HepG2 (cell line): ENCODE results near the gene CDC42SE1. TPM values are rescaled to one million over a fixed set of nuclear protein-coding genes. Genes with fewer than 3 reads are reported as not detected.
A peak's percentile ranks its signal among the peaks of the same experiment; 100 is the strongest.

ENCODE experiments used
- ATAC-seq: fragments of 200-7000 bp; cut with Tn5 transposase; 3 replicates; pipeline ENCODE4 v1.9.1; 2020; ENCODE audit warnings: mild to moderate bottlenecking, moderate library complexity
- Bru-seq: library from RNA; stranded (reverse); fragments of 400-500 nt; gene quantifications from one replicate; lab custom pipeline; 2021; lab: Mats Ljungman, UMichigan
- BruChase-seq, 2 experiments: library from RNA; stranded (reverse); fragments of 400-500 nt; gene quantifications; one replicate each; lab custom pipeline; 2021; lab: Mats Ljungman, UMichigan
- BruUV-seq: library from RNA; stranded (reverse); fragments of 400-500 nt; replicated peaks from 2 replicates; lab custom pipeline; 2021; lab: Mats Ljungman, UMichigan
- CTCF ChIA-PET: fragments of 300-600 bp; formaldehyde crosslinking; extraction: SDS; loops from one replicate; lab custom pipeline; 2021; ENCODE audit warnings: low total read pairs, inconsistent platforms, low intra/inter-chr PET ratio; lab: Yijun Ruan, JAX
- POLR2A ChIA-PET: fragments of 350-600 bp; sonication (Branson Sonifier 250); formaldehyde crosslinking; loops from one replicate; lab custom pipeline; 2020; ENCODE audit warnings: antibody characterized with exemption, inconsistent platforms; lab: Yijun Ruan, JAX
- DNase-seq: peaks from one replicate; pipeline ENCODE4 v3.0.0-alpha.2; 2015; ENCODE audit warnings: low spot score
- FAIRE-seq: peaks from 3 replicates; lab custom pipeline; 2011; peaks lifted over from hg19 to GRCh38; lab: Jason Lieb, UNC
- H2AFZ ChIP-seq: one replicate; pipeline ENCODE4 v1.6.1; 2011; ENCODE audit warnings: low read length, inconsistent platforms
- H3K27ac ChIP-seq: fragments of 300-600 bp; 3 replicates; pipeline ENCODE4 v1.8.0; 2011; ENCODE audit warnings: mixed run types, mild to moderate bottlenecking, mixed read lengths, low read length, inconsistent platforms; ENCODE audit not compliant: insufficient read depth; ENCODE audit errors: extremely low read length
- H3K27me3 ChIP-seq, 2 experiments: fragments of 200-600 bp in 1 of 2; 2 replicates in 1 of 2; 3 replicates in 1 of 2; pipeline versions ENCODE4 v1.6.0 to v1.8.0; 2011; ENCODE audit warnings: low read length in 2 of 2, mild to moderate bottlenecking in 2 of 2, moderate library complexity in 2 of 2, inconsistent platforms in 1 of 2; ENCODE audit not compliant: insufficient read depth in 2 of 2, control insufficient read depth in 1 of 2
- H3K36me3 ChIP-seq, 2 experiments: fragments of 200-600 bp in 1 of 2; replicated peaks in 1 of 2; 2 replicates in 1 of 2; 3 replicates in 1 of 2; pipeline versions ENCODE4 v1.5.1 to v1.8.0; 2011; ENCODE audit warnings: low read length in 2 of 2, inconsistent platforms in 1 of 2; ENCODE audit not compliant: insufficient read depth in 2 of 2, control insufficient read depth in 1 of 2
- H3K4me1 ChIP-seq: 2 replicates; pipeline ENCODE4 v1.5.1; 2012; ENCODE audit warnings: low read length, inconsistent platforms; ENCODE audit not compliant: insufficient read depth
- H3K4me2 ChIP-seq: 2 replicates; pipeline ENCODE4 v1.6.0; 2011; ENCODE audit warnings: low read depth, low read length, inconsistent platforms
- H3K4me3 ChIP-seq, 3 experiments: fragments of 200-600 bp in 1 of 3; sonication (generic), shearing (Covaris generic) in 1 of 3; replicated peaks in 1 of 3; 2 replicates each; pipeline ENCODE4 v1.5.1; 2011 to 2016; ENCODE audit warnings: low read length in 3 of 3, inconsistent platforms in 2 of 3, low read depth in 2 of 3, mild to moderate bottlenecking in 2 of 3, control low read depth in 1 of 3, mixed read lengths in 1 of 3; ENCODE audit not compliant: insufficient read depth in 1 of 3
- H3K79me2 ChIP-seq: one replicate; pipeline ENCODE4 v1.6.1; 2011; ENCODE audit warnings: low read length, inconsistent platforms; ENCODE audit not compliant: insufficient read depth
- H3K9ac ChIP-seq: 2 replicates; pipeline ENCODE4 v1.6.0; 2011; ENCODE audit warnings: mild to moderate bottlenecking, low read depth, low read length, inconsistent platforms; ENCODE audit not compliant: insufficient read depth
- H3K9me3 ChIP-seq: 2 replicates; pipeline ENCODE4 v1.5.1; 2012; ENCODE audit warnings: mild to moderate bottlenecking, low read length
- H4K20me1 ChIP-seq: 2 replicates; pipeline ENCODE4 v1.6.0; 2011; ENCODE audit warnings: inconsistent platforms, mild to moderate bottlenecking, low read length, moderate library complexity; ENCODE audit not compliant: insufficient read depth
- ARHGAP35 ChIP-seq: sonication (generic); formaldehyde crosslinking; IDR thresholded peaks from 2 replicates; pipeline ENCODE4 v1.9.0; 2022; ENCODE audit warnings: mild to moderate bottlenecking, inconsistent platforms, moderate library complexity, missing genetic modification reagents, borderline replicate concordance
- GTF3A ChIP-seq: sonication (generic); formaldehyde crosslinking; conservative IDR thresholded peaks from 2 replicates; pipeline ENCODE4 v1.4.0; 2020; ENCODE audit warnings: mild to moderate bottlenecking, missing genetic modification reagents
- NCOA1 ChIP-seq: sonication (generic); formaldehyde crosslinking; IDR thresholded peaks from 2 replicates; pipeline ENCODE4 v1.9.0; 2021; ENCODE audit warnings: missing genetic modification reagents
- TARDBP ChIP-seq: sonication (generic); formaldehyde crosslinking; IDR thresholded peaks from 2 replicates; pipeline ENCODE4 v1.8.0; 2022; ENCODE audit warnings: mild to moderate bottlenecking, missing genetic modification reagents
- ZNF136 ChIP-seq: sonication (generic); formaldehyde crosslinking; IDR thresholded peaks from 2 replicates; pipeline ENCODE4 v1.8.1; 2022; ENCODE audit warnings: low read depth, mild to moderate bottlenecking, moderate library complexity, missing genetic modification reagents
- ZNF274 ChIP-seq: sonication (generic); formaldehyde crosslinking; IDR thresholded peaks from 2 replicates; pipeline ENCODE4 v1.5.1; 2020; ENCODE audit warnings: mild to moderate bottlenecking, missing genetic modification reagents
- WGBS: methylation state at CpG from one replicate; pipeline ENCODE4 v1.1.6; 2017; ENCODE audit warnings: low lambda C conversion rate; 5-methylcytosine and 5-hydroxymethylcytosine counted together
- in situ Hi-C: cut with HindIII; loops from 2 replicates; pipeline ENCODE4 v1.10.0; 2017; ENCODE audit warnings: low pct_unique_long_range_greater_than_20kb; ENCODE audit not compliant: extremely low pct_ligation_motif_present
- intact Hi-C: fragments of 100-400 bp; cut with micrococcal nuclease; formaldehyde crosslinking; loops from one replicate; pipeline ENCODE4 v1.10.0; 2022; ENCODE audit not compliant: unreplicated experiment
- long read RNA-seq, 2 experiments: library from RNA in 1 of 2; library from polyadenylated mRNA in 1 of 2; stranded (forward) in 1 of 2; unstranded in 1 of 2; transcript quantifications; one replicate each; pipeline ENCODE4 v2.0.0, GENCODE V29; 2019 to 2022
- polyA minus RNA-seq, 3 experiments: library from RNA; depleted of rRNA, polyadenylated mRNA; stranded (reverse); fragments of >200 nt; gene quantifications; 2 replicates each; pipeline ENCODE4 v1.2.3, GENCODE V29; 2011; ENCODE audit warnings: low replicate concordance in 1 of 3
- polyA plus RNA-seq, 8 experiments: library from polyadenylated mRNA; depleted of rRNA in 3 of 8; stranded (reverse) in 7 of 8; unstranded in 1 of 8; fragments of >200 nt; fragmentation: Illumina TruSeq in 4 of 8; extraction: Trizol in 4 of 8; gene quantifications; 2 replicates each; pipeline versions ENCODE4 v1.2.1 to v1.2.3, GENCODE V29; 2011 to 2016; ENCODE audit warnings: low read depth in 4 of 8, missing spikeins in 1 of 8, mixed read lengths in 1 of 8; ENCODE audit not compliant: insufficient read depth in 1 of 8
- total RNA-seq, 5 experiments: library from RNA; depleted of rRNA; stranded (reverse); fragments of >200 nt; fragmentation: Illumina TruSeq; extraction: Trizol; gene quantifications; 2 replicates each; pipeline ENCODE4 v1.2.3, GENCODE V29; 2016; ENCODE audit warnings: low read depth in 1 of 5
- TF ChIP-seq, protein P1 (sequence below): sonication (generic); formaldehyde crosslinking; conservative IDR thresholded peaks from 2 replicates; pipeline ENCODE4 v1.4.0; 2020; ENCODE audit warnings: missing genetic modification reagents
- TF ChIP-seq, protein P2 (sequence below): sonication (generic); formaldehyde crosslinking; IDR thresholded peaks from 2 replicates; pipeline ENCODE4 v1.9.0; 2021; ENCODE audit warnings: missing genetic modification reagents, borderline replicate concordance
- TF ChIP-seq, protein P3 (sequence below): sonication (generic); formaldehyde crosslinking; conservative IDR thresholded peaks from 2 replicates; pipeline ENCODE4 v1.8.1; 2023; ENCODE audit warnings: missing genetic modification reagents

Gene CDC42SE1, protein sequence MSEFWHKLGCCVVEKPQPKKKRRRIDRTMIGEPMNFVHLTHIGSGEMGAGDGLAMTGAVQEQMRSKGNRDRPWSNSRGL
- total RNA-seq (2016; rRNA removed; fragmentation: Illumina TruSeq; extraction: Trizol) (17.6 and 18.8 TPM in 2 replicates), polyA plus RNA-seq (2011; rRNA removed) (17.9 and 20.5 TPM in 2 replicates), polyA minus RNA-seq (2011; rRNA and poly(A)+ RNA removed; ENCODE audit: low replicate concordance) (15.8 and 81.0 TPM in 2 replicates), Bru-seq, nascent RNA (percentile 55 among the genes with signal in this experiment), BruChase-seq, experiment 1, labeled RNA remaining after a 6-hour chase (percentile 71 among the genes with signal in this experiment), BruChase-seq, experiment 2, labeled RNA remaining after a 2-hour chase (percentile 72 among the genes with signal in this experiment)
- total RNA-seq (2016; cell fraction: cytosol; rRNA removed; fragmentation: Illumina TruSeq; extraction: Trizol; ENCODE audit: low read depth), result 4.7 and 5.2 TPM in 2 replicates
- 18.1 and 20.0 TPM in 2 replicates for total RNA-seq (2016; cell fraction: insoluble cytoplasmic fraction; rRNA removed; fragmentation: Illumina TruSeq; extraction: Trizol)
- total RNA-seq (2016; cell fraction: membrane; rRNA removed; fragmentation: Illumina TruSeq; extraction: Trizol), result 14.1 and 15.1 TPM in 2 replicates
- 14.5 and 16.7 TPM in 2 replicates for total RNA-seq (2016; cell fraction: nucleus; rRNA removed; fragmentation: Illumina TruSeq; extraction: Trizol)
- 10.0 and 12.8 TPM in 2 replicates for polyA plus RNA-seq (2011; cell fraction: cytosol; rRNA removed)
- polyA plus RNA-seq (2011; cell fraction: nucleus; rRNA removed), result 31.2 and 42.5 TPM in 2 replicates
- 9.4 and 12.3 TPM in 2 replicates for polyA plus RNA-seq (2012)
- polyA plus RNA-seq (2016; cell fraction: cytosol; fragmentation: Illumina TruSeq; extraction: Trizol; ENCODE audit: low read depth), result 1.9 and 2.9 TPM in 2 replicates
- polyA plus RNA-seq (2016; cell fraction: insoluble cytoplasmic fraction; fragmentation: Illumina TruSeq; extraction: Trizol; ENCODE audit: low read depth), result 14.6 and 17.0 TPM in 2 replicates
- 6.3 and 7.7 TPM in 2 replicates for polyA plus RNA-seq (2016; cell fraction: membrane; fragmentation: Illumina TruSeq; extraction: Trizol; ENCODE audit: low read depth)
- 26.8 and 28.1 TPM in 2 replicates for polyA plus RNA-seq (2016; cell fraction: nucleus; fragmentation: Illumina TruSeq; extraction: Trizol; ENCODE audit: insufficient read depth, low read depth)
- 8.8 and 9.2 TPM in 2 replicates for polyA minus RNA-seq (2011; cell fraction: cytosol; rRNA and poly(A)+ RNA removed)
- polyA minus RNA-seq (2011; cell fraction: nucleus; rRNA and poly(A)+ RNA removed), result 12.6 and 19.9 TPM in 2 replicates
- long read RNA-seq, experiment 1, partial matches to known transcripts, result 0 of 12 reads
- long read RNA-seq, experiment 1, other reads (novel, unspliced or antisense), result 9 of 12 reads
- long read RNA-seq, experiment 2, transcript CDC42SE1-201 (5 exons, 3,045 nt), result major isoform, 12 of 33 reads
- long read RNA-seq, experiment 2, partial matches to known transcripts, result 2 of 33 reads
- long read RNA-seq, experiment 2, other reads (novel, unspliced or antisense), result 19 of 33 reads

DNA sequence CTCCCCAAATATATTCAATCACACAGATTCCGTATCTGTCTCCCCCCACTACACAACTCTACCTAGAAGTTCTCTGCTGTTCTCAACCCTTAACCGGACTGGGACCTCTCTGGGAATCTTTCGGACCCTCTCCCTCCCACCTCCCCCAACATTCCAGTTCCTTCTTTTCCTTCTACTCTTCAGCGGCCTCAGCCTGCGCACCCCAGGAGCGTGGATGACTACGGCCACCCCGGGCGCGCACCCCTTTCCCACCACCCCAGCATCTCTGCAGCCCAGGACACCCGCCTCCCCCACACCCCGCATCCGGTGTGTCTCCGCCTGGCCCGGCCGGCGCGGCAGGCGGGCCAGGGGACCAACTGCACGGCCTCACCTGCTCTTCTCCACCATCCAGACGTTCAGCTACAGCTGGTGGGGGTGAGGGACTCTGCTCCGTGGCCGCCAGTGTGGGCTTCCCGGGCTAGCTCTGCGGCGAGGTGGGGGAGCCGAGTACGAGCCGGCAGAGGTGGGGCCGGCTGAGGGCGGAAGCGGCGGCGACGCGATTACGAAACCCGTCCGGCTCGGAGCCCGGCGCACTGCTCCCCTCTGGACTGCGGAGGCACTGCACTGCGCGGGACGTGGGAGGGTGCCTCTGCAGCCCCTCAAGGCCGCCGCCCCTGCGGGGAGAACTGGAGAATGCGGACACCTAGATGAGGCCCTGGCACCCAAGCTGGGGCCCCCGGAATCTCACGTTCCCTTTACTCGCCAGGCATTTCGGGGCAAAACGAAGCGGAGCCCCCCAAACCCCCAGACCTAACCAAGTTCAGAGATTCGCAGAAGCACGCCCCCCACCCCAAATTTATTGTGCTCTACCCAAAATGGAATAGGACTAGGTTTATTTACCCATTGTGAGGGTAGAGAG, at the start of gene CDC42SE1:
TSS of gene CDC42SE1 (minus strand) at position 514 of the 898 bp plus-strand sequence. CDS start 3,892 bp downstream, outside the sequence.
- no peak for FAIRE-seq
- under 1% methylated on average over 26 of the region's 58 CpGs for WGBS
- TF ChIP-seq, protein P1, sequence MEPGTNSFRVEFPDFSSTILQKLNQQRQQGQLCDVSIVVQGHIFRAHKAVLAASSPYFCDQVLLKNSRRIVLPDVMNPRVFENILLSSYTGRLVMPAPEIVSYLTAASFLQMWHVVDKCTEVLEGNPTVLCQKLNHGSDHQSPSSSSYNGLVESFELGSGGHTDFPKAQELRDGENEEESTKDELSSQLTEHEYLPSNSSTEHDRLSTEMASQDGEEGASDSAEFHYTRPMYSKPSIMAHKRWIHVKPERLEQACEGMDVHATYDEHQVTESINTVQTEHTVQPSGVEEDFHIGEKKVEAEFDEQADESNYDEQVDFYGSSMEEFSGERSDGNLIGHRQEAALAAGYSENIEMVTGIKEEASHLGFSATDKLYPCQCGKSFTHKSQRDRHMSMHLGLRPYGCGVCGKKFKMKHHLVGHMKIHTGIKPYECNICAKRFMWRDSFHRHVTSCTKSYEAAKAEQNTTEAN (CRISPR knock-in tag), result no peak
- TF ChIP-seq, protein P2, sequence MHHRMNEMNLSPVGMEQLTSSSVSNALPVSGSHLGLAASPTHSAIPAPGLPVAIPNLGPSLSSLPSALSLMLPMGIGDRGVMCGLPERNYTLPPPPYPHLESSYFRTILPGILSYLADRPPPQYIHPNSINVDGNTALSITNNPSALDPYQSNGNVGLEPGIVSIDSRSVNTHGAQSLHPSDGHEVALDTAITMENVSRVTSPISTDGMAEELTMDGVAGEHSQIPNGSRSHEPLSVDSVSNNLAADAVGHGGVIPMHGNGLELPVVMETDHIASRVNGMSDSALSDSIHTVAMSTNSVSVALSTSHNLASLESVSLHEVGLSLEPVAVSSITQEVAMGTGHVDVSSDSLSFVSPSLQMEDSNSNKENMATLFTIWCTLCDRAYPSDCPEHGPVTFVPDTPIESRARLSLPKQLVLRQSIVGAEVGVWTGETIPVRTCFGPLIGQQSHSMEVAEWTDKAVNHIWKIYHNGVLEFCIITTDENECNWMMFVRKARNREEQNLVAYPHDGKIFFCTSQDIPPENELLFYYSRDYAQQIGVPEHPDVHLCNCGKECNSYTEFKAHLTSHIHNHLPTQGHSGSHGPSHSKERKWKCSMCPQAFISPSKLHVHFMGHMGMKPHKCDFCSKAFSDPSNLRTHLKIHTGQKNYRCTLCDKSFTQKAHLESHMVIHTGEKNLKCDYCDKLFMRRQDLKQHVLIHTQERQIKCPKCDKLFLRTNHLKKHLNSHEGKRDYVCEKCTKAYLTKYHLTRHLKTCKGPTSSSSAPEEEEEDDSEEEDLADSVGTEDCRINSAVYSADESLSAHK, result no peak
- TF ChIP-seq NCOA1 (CRISPR knock-in tag) (no peak), ARHGAP35 (CRISPR knock-in tag) (no peak), ZNF136 (CRISPR knock-in tag) (peak; percentile 52; the same call in 1 of the 2 replicates), GTF3A (CRISPR knock-in tag) (no peak), ZNF274 (no peak; the same call in 1 of the 2 replicates), TARDBP (peak; percentile 84)
- TF ChIP-seq, protein P3, sequence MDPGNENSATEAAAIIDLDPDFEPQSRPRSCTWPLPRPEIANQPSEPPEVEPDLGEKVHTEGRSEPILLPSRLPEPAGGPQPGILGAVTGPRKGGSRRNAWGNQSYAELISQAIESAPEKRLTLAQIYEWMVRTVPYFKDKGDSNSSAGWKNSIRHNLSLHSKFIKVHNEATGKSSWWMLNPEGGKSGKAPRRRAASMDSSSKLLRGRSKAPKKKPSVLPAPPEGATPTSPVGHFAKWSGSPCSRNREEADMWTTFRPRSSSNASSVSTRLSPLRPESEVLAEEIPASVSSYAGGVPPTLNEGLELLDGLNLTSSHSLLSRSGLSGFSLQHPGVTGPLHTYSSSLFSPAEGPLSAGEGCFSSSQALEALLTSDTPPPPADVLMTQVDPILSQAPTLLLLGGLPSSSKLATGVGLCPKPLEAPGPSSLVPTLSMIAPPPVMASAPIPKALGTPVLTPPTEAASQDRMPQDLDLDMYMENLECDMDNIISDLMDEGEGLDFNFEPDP (CRISPR knock-in tag), result no peak

More for the DNA sequence above, at the start of gene CDC42SE1:
- Histone ChIP-seq H3K27me3 (0 out of 5 replicates have a peak, but pooled peaks cover 0 to 3% of the 10 kb centered on the region in 2 experiments), H3K27ac (peak within 1 kb of the TSS; percentile 56), H3K4me2 (peak within 1 kb of the TSS; percentile 74), H3K9ac (peak within 1 kb of the TSS; percentile 82), H3K4me1 (peaks cover 50% of the 10 kb centered on the region), H3K79me2 (peaks cover 19% of the 10 kb centered on the region), H4K20me1 (no peaks in the 10 kb centered on the region), H3K9me3 (no peaks in the 10 kb centered on the region), H2AFZ (peak within 1 kb of the TSS; percentile 35), H3K36me3 (peaks cover 10 to 22% of the 10 kb centered on the region in 2 experiments), H3K4me3 (peak within 1 kb of the TSS; percentile 83 to 96 (median 88))
- POLR2A ChIA-PET, result interaction anchor here (1.2 to 3.6 kb wide), 4 partner anchors 10 to 46 kb away, joined by 3 to 23 read pairs (median 5); partner anchors contain the start of gene C1orf56
- BruUV-seq, result no TSS peak
- intact Hi-C loops, result loop anchor here (2.0 kb wide), 1 partner anchor 47 kb away; no protein-coding TSS in a partner anchor
- DNase-seq (peak; percentile 67), ATAC-seq (peak; percentile 96)
- CTCF ChIA-PET, result interaction anchor here (0.7 kb wide), 1 partner anchor 80 kb away, joined by 3 read pairs; no protein-coding TSS in a partner anchor
- in situ Hi-C loops, result no loop called here
